Dendritic cell treated with granulocyte-macrophage colony-stimulating factor and Interleukin-4, amounts not matched to agents 40 ng/mL and 50 ng/mL, for 4 days (primary cell): ENCODE results near the gene MLLT6.
A peak's percentile ranks its signal among the peaks of the same experiment; 100 is the strongest.

Experiments used
- H3K27ac Mint-ChIP-seq: one replicate; pipeline ENCODE4 v1.8.0; 2022; ENCODE audit warnings: mild to moderate bottlenecking, mixed read lengths
- H3K27me3 Mint-ChIP-seq: one replicate; pipeline ENCODE4 v1.8.0; 2022; ENCODE audit warnings: mild to moderate bottlenecking, mixed read lengths
- H3K36me3 Mint-ChIP-seq: one replicate; pipeline ENCODE4 v1.8.0; 2022; ENCODE audit warnings: low read depth, mixed read lengths
- H3K4me1 Mint-ChIP-seq: one replicate; pipeline ENCODE4 v1.8.0; 2022; ENCODE audit warnings: low read depth, mixed read lengths
- H3K4me3 Mint-ChIP-seq: one replicate; pipeline ENCODE4 v1.8.0; 2022; ENCODE audit warnings: mild to moderate bottlenecking, moderate library complexity, mixed read lengths
- H3K9me3 Mint-ChIP-seq: one replicate; pipeline ENCODE4 v1.8.0; 2022; ENCODE audit warnings: mixed read lengths
- intact Hi-C: fragments of 100-400 bp; cut with micrococcal nuclease; formaldehyde crosslinking; loops from one replicate; pipeline ENCODE4 v1.15.0; 2022

MLLT6 gene

DNA sequence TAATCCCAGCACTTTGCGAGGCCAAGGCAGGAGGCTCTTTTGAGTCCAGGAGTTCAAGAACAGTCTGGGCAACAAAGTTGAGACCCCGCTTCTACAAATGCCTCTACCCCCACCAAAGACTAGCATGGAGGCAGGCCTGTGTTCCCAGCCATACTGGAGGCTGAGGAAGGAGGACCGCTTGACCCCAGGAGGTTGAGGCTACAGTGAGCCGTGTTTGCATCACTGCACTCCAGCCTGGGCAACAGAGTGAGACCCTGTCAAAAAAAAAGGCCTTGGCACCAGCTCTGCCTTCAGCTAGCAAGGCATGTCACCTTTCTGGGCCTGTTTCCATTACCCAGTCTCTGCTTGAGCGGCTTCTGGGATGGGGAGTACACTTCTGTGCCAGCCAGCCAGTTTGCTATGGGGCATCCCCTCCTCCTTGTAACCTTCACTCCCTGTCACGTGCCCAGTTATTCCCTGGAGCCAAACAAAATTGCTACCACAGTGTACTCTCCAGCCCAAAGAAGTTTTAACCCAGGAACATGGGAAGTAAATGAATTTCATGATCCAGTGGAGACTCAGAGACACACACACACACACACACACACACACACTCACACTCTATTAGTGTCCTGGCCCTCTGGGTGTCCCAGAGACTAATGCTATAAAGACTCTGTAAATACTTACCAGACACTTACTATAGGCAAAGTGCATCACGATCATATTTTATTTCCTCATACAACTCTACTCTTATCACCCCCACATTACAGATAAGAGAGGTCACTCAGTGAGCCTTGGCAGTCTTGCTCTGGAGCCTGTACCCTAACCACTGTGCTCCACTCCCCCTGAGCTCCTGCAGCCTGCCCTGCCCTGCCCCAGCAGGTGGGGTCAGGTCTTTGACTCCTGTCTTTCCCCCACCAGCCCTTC lies 27.6 kb downstream of the MLLT6 start:
- Mint-ChIP-seq H3K36me3 (peaks cover 46% of the 10 kb centered on the region), H3K4me3 (peak overlapping the region; percentile 90), H3K4me1 (peaks cover 70% of the 10 kb centered on the region), H3K27ac (peak overlapping the region; percentile 89), H3K9me3 (no peaks in the 10 kb centered on the region), H3K27me3 (peaks cover 10% of the 10 kb centered on the region)
- intact Hi-C loops = loop anchor here (10.0 kb wide), 1 partner anchor 178 kb away; no protein-coding TSS in a partner anchor

DNA sequence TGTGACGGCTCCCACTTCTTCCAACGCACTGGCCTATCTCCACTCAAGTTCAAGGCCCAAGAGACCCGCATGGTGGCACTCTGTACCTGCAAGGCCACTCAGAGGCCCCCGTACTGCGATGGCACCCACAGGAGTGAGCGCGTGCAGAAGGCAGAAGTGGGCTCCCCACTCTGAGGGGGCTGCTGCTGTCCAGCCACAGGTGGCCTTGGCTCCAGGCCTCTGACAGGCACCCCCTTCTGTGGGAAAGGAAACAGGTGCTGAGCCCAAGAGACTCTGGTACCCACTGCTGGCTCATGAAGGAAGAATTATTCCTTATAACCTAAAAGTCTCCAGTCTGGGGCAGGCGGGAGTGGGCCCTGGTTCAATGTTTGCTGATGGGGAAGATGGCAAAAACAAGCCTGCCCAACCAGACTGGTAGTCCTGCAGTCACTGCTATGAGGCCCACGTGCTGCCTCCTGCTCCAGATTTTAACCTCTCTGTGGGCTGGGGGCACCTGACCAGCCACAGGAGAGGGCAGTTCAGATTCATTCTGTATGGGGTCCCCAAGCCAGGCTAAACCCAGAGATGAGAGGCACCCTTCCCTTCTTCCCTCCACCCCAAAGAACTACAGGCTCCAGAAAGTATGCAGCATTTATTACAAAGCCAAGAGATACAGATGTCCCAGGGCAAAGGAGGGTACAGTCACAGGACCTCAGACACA lies 28.4 kb downstream of the MLLT6 start:
- Mint-ChIP-seq H3K27ac (peak overlapping the region; percentile 28), H3K4me1 (peaks cover 62% of the 10 kb centered on the region), H3K36me3 (peaks cover 38% of the 10 kb centered on the region), H3K9me3 (no peaks in the 10 kb centered on the region), H3K27me3 (peaks cover 16% of the 10 kb centered on the region), H3K4me3 (no peak overlapping the region)
- intact Hi-C loops = loop anchor here (10.0 kb wide), 1 partner anchor 179 kb away; no protein-coding TSS in a partner anchor

DNA sequence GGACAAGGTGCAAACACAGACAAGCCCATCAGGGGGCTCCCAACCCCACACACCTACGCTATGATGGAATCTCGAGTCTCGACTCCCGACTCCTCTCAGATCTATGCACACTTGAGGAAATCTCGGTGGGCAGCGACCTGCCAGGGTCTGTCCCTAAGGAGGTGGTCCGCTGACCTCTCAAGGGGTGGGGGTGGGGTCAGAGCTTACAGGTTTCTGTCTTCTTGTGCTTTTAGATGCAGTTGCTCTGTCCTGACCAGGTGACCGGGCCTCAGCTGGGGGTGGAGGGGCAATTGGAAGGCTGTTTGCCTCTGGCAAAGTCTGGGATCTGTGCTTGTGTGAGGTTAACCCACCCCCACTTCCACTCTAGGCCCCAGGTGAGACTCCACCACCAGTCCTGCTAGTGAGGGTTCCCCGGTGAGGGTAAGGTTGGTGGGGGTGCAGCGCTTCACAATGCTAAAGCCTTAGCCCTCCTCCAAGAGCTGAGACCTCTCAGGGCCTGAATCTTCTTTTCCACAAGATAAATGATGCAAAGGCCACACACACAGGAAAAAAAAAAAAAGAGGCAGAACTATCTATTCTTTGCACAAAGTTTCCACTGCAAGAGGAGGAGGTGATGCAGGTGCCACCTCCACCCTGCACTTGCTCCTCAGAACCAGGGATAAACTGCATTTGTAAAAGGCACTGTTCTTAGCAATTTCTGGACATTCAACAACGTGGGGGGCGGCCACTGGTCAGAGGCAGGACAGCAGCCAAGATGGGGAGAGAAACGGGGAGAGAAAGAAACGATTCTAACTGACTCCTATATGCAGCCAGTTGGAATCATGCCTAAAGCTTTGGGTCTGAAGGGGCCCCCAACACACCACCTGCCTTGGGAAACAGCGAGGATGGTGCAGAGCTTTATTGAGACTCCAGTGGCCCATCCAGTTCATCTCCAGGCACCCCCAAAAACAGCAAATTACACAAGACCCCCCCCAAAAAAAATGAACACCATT lies 29.2 kb downstream of the MLLT6 start:
- Mint-ChIP-seq H3K9me3 (no peaks in the 10 kb centered on the region), H3K4me3 (no peak overlapping the region), H3K4me1 (peaks cover 53% of the 10 kb centered on the region), H3K27me3 (peaks cover 23% of the 10 kb centered on the region), H3K27ac (peak overlapping the region; percentile 28), H3K36me3 (peaks cover 38% of the 10 kb centered on the region)
- intact Hi-C loops = loop anchor here (2.0 to 10.0 kb wide), 2 partner anchors 65 to 179 kb away; no protein-coding TSS in a partner anchor

DNA sequence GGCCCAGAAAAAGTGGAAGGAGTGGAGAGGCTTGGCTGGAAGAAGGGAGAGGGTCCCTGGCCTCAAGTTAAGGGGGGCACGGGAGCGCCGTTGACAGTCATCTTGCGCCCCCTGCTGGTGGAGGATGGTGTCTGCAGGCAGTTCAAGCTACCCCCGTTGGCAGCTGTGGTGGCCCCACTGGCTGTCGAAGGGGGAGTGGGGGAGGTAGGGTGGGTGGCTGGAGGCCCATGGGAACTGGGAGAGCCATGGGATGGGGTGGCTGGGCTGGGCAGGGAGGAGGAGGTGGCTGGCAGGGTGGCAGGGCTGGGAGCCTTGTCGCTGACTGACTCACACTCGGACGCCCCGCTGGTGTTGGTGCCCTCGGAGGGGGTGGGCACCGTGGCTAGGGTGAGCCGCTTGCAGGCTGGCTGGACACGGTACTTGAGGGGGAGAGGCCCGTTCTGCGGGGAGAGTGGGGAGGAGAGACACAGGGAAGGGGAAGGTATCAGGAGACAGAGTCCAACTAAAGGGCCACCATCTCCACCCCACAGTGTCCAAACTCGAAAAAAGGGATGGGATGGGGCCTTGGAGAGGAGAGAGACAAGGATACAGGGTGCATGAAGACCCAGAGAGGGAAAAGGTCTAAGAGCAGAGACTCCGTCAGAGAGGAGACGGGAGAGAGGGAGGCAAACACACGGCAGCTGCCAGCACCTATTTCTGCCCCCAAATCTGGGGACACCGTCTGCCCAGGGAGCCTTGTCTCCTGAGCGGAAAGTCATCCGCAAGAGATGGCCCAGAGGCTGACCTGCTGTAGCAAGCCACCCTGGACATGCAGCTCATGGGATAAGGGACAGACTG lies 30.3 kb downstream of the MLLT6 start:
- intact Hi-C loops = loop anchor here (1.0 to 10.0 kb wide), 3 partner anchors 58 to 181 kb away; no protein-coding TSS in a partner anchor
- Mint-ChIP-seq H3K4me1 (peaks cover 48% of the 10 kb centered on the region), H3K27ac (peak overlapping the region; percentile 18), H3K36me3 (peaks cover 36% of the 10 kb centered on the region), H3K9me3 (no peaks in the 10 kb centered on the region), H3K4me3 (no peak overlapping the region), H3K27me3 (peaks cover 34% of the 10 kb centered on the region)

DNA sequence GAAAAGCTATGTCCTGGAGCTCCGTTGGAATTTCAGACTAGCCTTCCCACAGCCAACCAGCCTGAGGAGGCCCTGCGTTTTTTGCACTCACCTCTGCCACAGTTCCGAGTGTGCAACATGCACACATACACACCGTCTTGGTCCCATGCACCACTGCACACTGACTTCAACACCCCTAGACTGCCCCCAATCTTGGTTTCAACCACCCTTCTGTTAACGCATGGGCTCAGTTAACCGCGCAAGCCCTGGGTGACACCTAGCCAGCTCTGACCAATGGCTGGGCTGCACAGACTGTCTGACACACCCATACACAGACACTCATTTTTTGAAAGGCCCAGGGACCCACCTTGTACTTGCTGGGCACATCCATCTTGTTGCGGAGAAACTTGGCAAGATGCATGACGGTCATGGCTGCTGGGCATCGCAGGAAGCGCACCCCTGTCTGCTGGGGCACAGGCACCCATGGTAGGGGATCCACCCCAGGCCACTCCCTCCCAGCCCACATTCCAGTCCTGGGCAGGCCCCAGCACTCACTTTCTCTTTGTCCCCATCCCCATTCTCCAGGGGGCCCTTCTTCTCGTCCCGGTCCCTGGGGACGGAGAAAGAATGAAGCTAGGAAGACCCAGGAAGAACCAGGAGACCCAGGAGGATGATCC lies 33.1 kb downstream of the MLLT6 start:
- intact Hi-C loops = loop anchor here (10.0 kb wide), 1 partner anchor 183 kb away; no protein-coding TSS in a partner anchor
- no peak overlapping the region for H3K27ac Mint-ChIP-seq
- peaks cover 58% of the 10 kb centered on the region for H3K27me3 Mint-ChIP-seq
- no peaks in the 10 kb centered on the region for H3K9me3 Mint-ChIP-seq
- no peak overlapping the region for H3K4me3 Mint-ChIP-seq
- peaks cover 25% of the 10 kb centered on the region for H3K4me1 Mint-ChIP-seq
- peaks cover 16% of the 10 kb centered on the region for H3K36me3 Mint-ChIP-seq

DNA sequence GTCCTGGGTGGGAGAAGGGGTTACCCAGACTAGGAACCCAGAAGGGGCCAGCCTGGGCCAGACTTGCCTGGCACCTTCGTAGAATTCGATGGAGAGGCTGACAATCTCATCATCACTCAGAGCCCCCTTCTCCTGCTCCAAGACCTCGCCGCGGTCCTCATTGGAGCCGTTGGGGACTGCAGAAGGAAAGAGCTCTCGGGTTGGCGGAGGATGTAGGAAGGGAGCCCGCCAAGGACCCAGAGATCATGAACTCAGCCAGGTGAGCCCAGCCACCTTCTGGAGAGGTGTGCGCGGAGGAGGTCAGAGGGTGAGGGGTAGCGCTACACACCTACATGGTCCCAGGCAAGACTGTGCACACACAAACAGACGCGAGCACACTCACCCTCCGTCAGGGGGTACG lies 33.6 kb downstream of the MLLT6 start:
- H3K9me3 Mint-ChIP-seq = no peaks in the 10 kb centered on the region
- peaks cover 19% of the 10 kb centered on the region for H3K4me1 Mint-ChIP-seq
- intact Hi-C loops = loop anchor here (10.0 kb wide), 1 partner anchor 184 kb away; no protein-coding TSS in a partner anchor
- H3K4me3 Mint-ChIP-seq = no peak overlapping the region
- peaks cover 63% of the 10 kb centered on the region for H3K27me3 Mint-ChIP-seq
- no peak overlapping the region for H3K27ac Mint-ChIP-seq
- peaks cover 11% of the 10 kb centered on the region for H3K36me3 Mint-ChIP-seq

DNA sequence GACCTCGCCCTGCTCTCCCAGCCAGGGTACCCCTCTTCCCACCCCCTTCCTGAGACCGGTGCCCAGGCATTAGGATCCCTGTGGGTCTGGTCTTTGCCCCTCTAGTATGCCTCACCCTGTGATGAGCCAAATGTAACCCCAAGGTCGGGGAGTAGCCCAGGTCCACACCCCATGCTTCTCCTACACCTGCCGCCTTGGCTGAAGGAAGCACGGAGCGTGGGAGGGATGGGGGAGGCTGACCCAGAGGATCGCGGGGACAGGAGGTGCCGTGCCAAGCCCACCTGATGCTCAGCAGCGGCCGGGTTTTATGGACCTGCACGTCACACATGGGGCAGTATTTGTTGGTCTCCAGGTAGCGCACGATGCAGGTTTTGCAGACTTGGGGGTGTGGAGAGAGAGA lies 34.2 kb downstream of the MLLT6 start:
- Mint-ChIP-seq H3K36me3 (peaks cover 4% of the 10 kb centered on the region), H3K4me3 (no peak overlapping the region), H3K27ac (no peak overlapping the region), H3K9me3 (no peaks in the 10 kb centered on the region), H3K27me3 (peaks cover 69% of the 10 kb centered on the region), H3K4me1 (peaks cover 15% of the 10 kb centered on the region)
- intact Hi-C loops = loop anchor here (10.0 kb wide), 1 partner anchor 185 kb away; no protein-coding TSS in a partner anchor

DNA sequence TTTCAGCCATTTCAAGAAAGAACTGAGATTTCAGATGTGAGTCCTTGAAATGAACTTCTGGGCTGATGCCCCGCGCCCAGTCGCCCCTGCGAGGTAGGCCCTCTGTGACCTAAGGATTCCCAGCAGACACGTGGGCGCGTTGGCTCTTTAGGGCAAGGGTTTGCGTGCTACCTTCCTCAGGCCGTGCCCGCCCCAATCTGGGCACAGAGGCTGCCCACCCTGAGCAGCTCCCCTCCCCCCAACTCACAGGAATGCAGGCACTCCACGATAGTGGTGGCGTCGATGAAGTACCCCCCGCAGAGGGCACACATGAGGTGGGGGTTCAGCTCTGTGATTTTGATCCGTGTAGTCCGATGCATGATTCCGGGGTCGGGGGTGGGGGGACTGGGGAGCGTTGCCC lies 35.0 kb downstream of the MLLT6 start:
- no peak overlapping the region for H3K4me3 Mint-ChIP-seq
- no peaks in the 10 kb centered on the region for H3K36me3 Mint-ChIP-seq
- H3K27me3 Mint-ChIP-seq = peaks cover 77% of the 10 kb centered on the region
- intact Hi-C loops = no loop called here
- peaks cover 10% of the 10 kb centered on the region for H3K4me1 Mint-ChIP-seq
- H3K27ac Mint-ChIP-seq = no peak overlapping the region
- no peaks in the 10 kb centered on the region for H3K9me3 Mint-ChIP-seq

DNA sequence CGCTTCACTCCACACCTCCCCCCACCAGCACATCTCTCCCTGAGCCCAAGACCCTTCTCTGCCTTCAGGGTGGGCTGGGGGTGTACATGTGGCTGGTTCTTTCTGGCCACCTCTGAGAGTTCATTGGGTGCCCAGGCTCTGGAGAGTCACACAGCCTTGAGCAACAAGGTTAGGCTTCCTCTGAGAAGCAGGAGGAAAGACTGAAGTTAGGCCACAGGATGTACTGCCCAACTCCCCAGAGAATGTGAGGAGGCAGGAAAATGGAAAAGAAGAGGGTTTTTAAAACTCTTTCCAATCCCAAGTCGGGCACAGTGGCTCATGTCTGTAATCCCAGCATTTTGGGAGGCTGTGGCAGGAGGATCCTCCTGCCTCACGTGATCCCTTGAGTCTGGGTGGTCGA lies 35.7 kb downstream of the MLLT6 start:
- no peaks in the 10 kb centered on the region for H3K36me3 Mint-ChIP-seq
- H3K4me1 Mint-ChIP-seq = peaks cover 5% of the 10 kb centered on the region
- peaks cover 80% of the 10 kb centered on the region for H3K27me3 Mint-ChIP-seq
- H3K4me3 Mint-ChIP-seq = no peak overlapping the region
- no peaks in the 10 kb centered on the region for H3K9me3 Mint-ChIP-seq
- intact Hi-C loops = no loop called here
- no peak overlapping the region for H3K27ac Mint-ChIP-seq

DNA sequence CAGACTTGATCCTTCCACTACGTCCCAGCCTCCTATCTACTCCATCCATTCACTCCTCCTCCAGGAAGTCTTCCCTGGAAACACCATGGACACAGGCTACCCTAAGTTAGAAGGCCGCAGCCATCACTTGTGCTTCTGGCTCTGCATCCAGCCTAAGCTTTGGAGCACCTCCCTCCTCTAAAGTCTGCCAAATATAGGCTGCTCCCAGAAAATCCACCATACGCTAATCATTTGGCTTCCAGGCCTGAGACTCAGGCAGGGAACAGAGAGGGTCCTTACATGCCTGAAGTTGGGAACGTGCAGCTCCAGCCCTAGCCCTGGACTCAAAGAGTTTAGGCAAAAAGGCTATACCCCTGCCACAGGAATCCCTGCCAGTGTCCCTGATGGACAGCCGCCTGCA lies 36.4 kb downstream of the MLLT6 start:
- no peaks in the 10 kb centered on the region for H3K9me3 Mint-ChIP-seq
- H3K36me3 Mint-ChIP-seq = no peaks in the 10 kb centered on the region
- H3K27ac Mint-ChIP-seq = no peak overlapping the region
- no peak overlapping the region for H3K4me3 Mint-ChIP-seq
- peaks cover 12% of the 10 kb centered on the region for H3K4me1 Mint-ChIP-seq
- intact Hi-C loops = no loop called here
- peaks cover 84% of the 10 kb centered on the region for H3K27me3 Mint-ChIP-seq

DNA sequence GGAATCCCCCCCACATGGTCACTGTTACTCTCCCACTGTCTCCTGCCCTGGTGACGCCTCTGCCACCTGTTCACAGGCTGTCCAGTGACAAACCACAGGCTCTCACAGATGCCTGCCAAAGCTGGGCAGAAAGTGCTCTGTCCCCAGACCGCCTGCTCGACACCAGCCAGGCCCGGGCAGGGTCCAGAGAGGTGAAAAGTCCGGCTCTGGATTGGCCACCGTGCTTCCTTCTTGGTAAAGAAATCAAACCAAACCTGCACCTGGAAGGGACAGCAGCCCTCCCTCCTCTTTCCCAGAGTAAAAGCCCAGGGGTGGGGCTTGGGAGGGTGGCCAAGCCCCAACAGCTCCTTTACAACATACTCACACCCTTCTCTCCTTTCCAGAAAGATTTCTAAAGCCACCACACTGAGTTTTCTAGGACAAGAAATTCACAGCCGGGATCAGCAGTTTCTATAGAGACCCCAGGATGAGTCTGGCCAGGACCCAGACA lies 36.9 kb downstream of the MLLT6 start:
- no peaks in the 10 kb centered on the region for H3K36me3 Mint-ChIP-seq

More for the DNA sequence above, 36.9 kb downstream of the MLLT6 start:
- no peaks in the 10 kb centered on the region for H3K9me3 Mint-ChIP-seq
- H3K27ac Mint-ChIP-seq = no peak overlapping the region
- peaks cover 89% of the 10 kb centered on the region for H3K27me3 Mint-ChIP-seq
- intact Hi-C loops = no loop called here
- H3K4me3 Mint-ChIP-seq = no peak overlapping the region
- peaks cover 17% of the 10 kb centered on the region for H3K4me1 Mint-ChIP-seq
